ENCODE measurements around the gene EIF4E1B. TPM values are rescaled to one million over a fixed set of nuclear protein-coding genes. Genes with fewer than 3 reads are reported as not detected.

Gene EIF4E1B
- total RNA-seq, 2 donors from 2014 or later: 1.6 TPM; not detected in 1

GRCh38 chr5:176619569-176620332 is 10.7 kb upstream of the EIF4E1B start:
- Histone ChIP-seq H3K9me3 (no peaks in the 10 kb centered on the region), H3K36me3 (no peaks in the 10 kb centered on the region), H3K4me3 (no peak overlapping the region), H3K4me1 (replicated peaks) (no peaks in the 10 kb centered on the region), H3K27me3 (replicated peaks; ENCODE audit: insufficient read depth) (peaks cover 28% of the 10 kb centered on the region), H3K27ac (no peak overlapping the region)
- no peak for DNase-seq (ENCODE audit: low spot score)
- intact Hi-C loops (cut with DNase I): no loop called here
- no peak for TF ChIP-seq POLR2AphosphoS5 (IDR thresholded peaks at IDR 0.05)
- TF ChIP-seq CTCF (IDR thresholded peaks at IDR 0.05): no peak
- no peak for TF ChIP-seq POLR2A (IDR thresholded peaks at IDR 0.05)
- 9% methylated on average over 52 of the region's 59 CpGs for WGBS

GRCh38 chr5:176620333-176620981 is 10.0 kb upstream of the EIF4E1B start:
- TF ChIP-seq POLR2A (IDR thresholded peaks at IDR 0.05) (no peak), POLR2AphosphoS5 (IDR thresholded peaks at IDR 0.05) (no peak), CTCF (IDR thresholded peaks at IDR 0.05) (no peak)
- Histone ChIP-seq H3K4me1 (replicated peaks) (no peaks in the 10 kb centered on the region), H3K36me3 (no peaks in the 10 kb centered on the region), H3K4me3 (no peak overlapping the region), H3K27me3 (replicated peaks; ENCODE audit: insufficient read depth) (peaks cover 28% of the 10 kb centered on the region), H3K27ac (no peak overlapping the region), H3K9me3 (no peaks in the 10 kb centered on the region)
- intact Hi-C loops (cut with DNase I): no loop called here
- 7% methylated on average over 32 of the region's 32 CpGs for WGBS
- DNase-seq (ENCODE audit: low spot score): no peak

- H3K4me1 ChIP-seq (replicated peaks): no peaks in the 10 kb centered on the region
- WGBS: 58% methylated on average over 13 of the region's 13 CpGs
- no peak for DNase-seq (ENCODE audit: low spot score)
- H3K27me3 ChIP-seq (replicated peaks; ENCODE audit: insufficient read depth): peaks cover 28% of the 10 kb centered on the region
- H3K36me3 ChIP-seq: no peaks in the 10 kb centered on the region
- intact Hi-C loops (cut with DNase I): no loop called here
- no peak overlapping the region for H3K27ac ChIP-seq
- no peaks in the 10 kb centered on the region for H3K9me3 ChIP-seq
- no peak for TF ChIP-seq POLR2A (IDR thresholded peaks at IDR 0.05)
- TF ChIP-seq CTCF (IDR thresholded peaks at IDR 0.05): no peak
- no peak for TF ChIP-seq POLR2AphosphoS5 (IDR thresholded peaks at IDR 0.05)
- H3K4me3 ChIP-seq: no peak overlapping the region
Measured at GRCh38 chr5:176621661-176622079, 8.8 kb upstream of the EIF4E1B start.

DNA sequence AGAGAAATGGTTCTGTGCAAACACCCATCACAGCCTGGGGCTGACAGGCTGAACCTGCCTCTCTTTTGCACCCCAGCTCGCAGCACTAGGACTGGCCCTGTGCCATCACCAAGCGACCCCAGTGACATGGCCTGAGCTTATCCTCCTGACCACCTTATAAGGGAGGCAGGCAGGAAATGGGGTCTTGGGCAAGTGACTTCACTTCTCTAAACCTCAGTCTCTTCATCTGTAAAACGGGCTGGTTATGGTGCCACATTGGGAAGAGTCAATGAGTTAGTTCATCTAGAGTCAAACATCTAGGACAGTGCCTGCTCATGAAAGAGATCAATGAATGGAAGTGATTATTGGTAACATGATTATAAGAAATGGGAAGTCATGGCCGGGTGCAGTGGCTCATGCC is 6.3 kb upstream of the EIF4E1B start:
- WGBS: 64% methylated on average over 4 of the region's 4 CpGs
- H3K4me1 ChIP-seq (replicated peaks): no peaks in the 10 kb centered on the region
- DNase-seq (ENCODE audit: low spot score): no peak
- TF ChIP-seq POLR2AphosphoS5 (IDR thresholded peaks at IDR 0.05) (no peak), POLR2A (IDR thresholded peaks at IDR 0.05) (no peak), CTCF (IDR thresholded peaks at IDR 0.05) (no peak)
- H3K4me3 ChIP-seq: no peak overlapping the region
- peaks cover 38% of the 10 kb centered on the region for H3K27me3 ChIP-seq (replicated peaks; ENCODE audit: insufficient read depth)
- H3K27ac ChIP-seq: no peak overlapping the region
- H3K36me3 ChIP-seq: no peaks in the 10 kb centered on the region
- intact Hi-C loops (cut with DNase I): no loop called here
- no peaks in the 10 kb centered on the region for H3K9me3 ChIP-seq
